ENCODE data around the gene CLTCL1. TPM values are rescaled to one million over a fixed set of nuclear protein-coding genes. Genes with fewer than 3 reads are reported as not detected.
A peak's percentile ranks its signal among the peaks of the same experiment; 100 is the strongest.

Gene CLTCL1
- total and polyA plus RNA-seq, 9 donors = 2.8 to 10.7 (median 5.2) TPM

- Histone ChIP-seq H3K4me1 (ENCODE audit: insufficient read depth) (no peaks in the 10 kb centered on the region), H3K36me3 (no peaks in the 10 kb centered on the region), H3K9me3 (no peaks in the 10 kb centered on the region), H3K4me3 (no peak overlapping the region), H3K27ac (no peak overlapping the region), H3K27me3 (no peaks in the 10 kb centered on the region)
- DNase-seq = peak in 1 of 5 donors; percentile 30
- intact Hi-C loops (cut with DNase I) = no loop called here
- TF ChIP-seq EP300 (IDR thresholded peaks at IDR 0.05) = no peak
- TF ChIP-seq, protein P1, sequence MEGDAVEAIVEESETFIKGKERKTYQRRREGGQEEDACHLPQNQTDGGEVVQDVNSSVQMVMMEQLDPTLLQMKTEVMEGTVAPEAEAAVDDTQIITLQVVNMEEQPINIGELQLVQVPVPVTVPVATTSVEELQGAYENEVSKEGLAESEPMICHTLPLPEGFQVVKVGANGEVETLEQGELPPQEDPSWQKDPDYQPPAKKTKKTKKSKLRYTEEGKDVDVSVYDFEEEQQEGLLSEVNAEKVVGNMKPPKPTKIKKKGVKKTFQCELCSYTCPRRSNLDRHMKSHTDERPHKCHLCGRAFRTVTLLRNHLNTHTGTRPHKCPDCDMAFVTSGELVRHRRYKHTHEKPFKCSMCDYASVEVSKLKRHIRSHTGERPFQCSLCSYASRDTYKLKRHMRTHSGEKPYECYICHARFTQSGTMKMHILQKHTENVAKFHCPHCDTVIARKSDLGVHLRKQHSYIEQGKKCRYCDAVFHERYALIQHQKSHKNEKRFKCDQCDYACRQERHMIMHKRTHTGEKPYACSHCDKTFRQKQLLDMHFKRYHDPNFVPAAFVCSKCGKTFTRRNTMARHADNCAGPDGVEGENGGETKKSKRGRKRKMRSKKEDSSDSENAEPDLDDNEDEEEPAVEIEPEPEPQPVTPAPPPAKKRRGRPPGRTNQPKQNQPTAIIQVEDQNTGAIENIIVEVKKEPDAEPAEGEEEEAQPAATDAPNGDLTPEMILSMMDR (IDR thresholded peaks at IDR 0.05) = no peak
- TF ChIP-seq POLR2A (IDR thresholded peaks at IDR 0.05) = no peak
- 94 to 97% (median 95%) methylated on average over 19 of the region's 19 CpGs for WGBS, 3 donors
These were observed 159.9 kb downstream of the CLTCL1 start for GRCh38 chr22:19131685-19132015.

GRCh38 chr22:19130959-19131684, 160.4 kb downstream of the CLTCL1 start, which contains the start of gene TSSK2:
Gene TSSK2, plus strand, starts transcription at chr22:19131308. Its CDS starts 92 bp downstream, at chr22:19131400.
- intact Hi-C loops (cut with DNase I) = no loop called here
- no peak for TF ChIP-seq POLR2A (IDR thresholded peaks at IDR 0.05)
- TF ChIP-seq, protein P1 (IDR thresholded peaks at IDR 0.05) = no peak
- TF ChIP-seq EP300 (IDR thresholded peaks at IDR 0.05) = no peak
- DNase-seq = peak in 1 of 5 donors; percentile 29
- Histone ChIP-seq H3K27ac (no peak within 1 kb of the TSS), H3K4me1 (ENCODE audit: insufficient read depth) (no peaks in the 10 kb centered on the region), H3K27me3 (no peaks in the 10 kb centered on the region), H3K36me3 (no peaks in the 10 kb centered on the region), H3K9me3 (no peaks in the 10 kb centered on the region), H3K4me3 (no peak within 1 kb of the TSS)
- WGBS, 3 donors = 84 to 88% (median 85%) methylated on average over 27 of the region's 27 CpGs

- H3K4me1 ChIP-seq (ENCODE audit: insufficient read depth) = no peaks in the 10 kb centered on the region
- H3K27ac ChIP-seq = no peak overlapping the region
- H3K36me3 ChIP-seq = no peaks in the 10 kb centered on the region
- DNase-seq = no peak
- H3K4me3 ChIP-seq = no peak overlapping the region
- intact Hi-C loops (cut with DNase I) = no loop called here
- no peaks in the 10 kb centered on the region for H3K9me3 ChIP-seq
- H3K27me3 ChIP-seq = no peaks in the 10 kb centered on the region
- TF ChIP-seq POLR2A (IDR thresholded peaks at IDR 0.05) = no peak
- TF ChIP-seq, protein P1 (IDR thresholded peaks at IDR 0.05) = no peak
- TF ChIP-seq EP300 (IDR thresholded peaks at IDR 0.05) = no peak
- WGBS, 3 donors = 73 to 80% (median 79%) methylated on average over 8 of the region's 8 CpGs
These were observed 161.6 kb downstream of the CLTCL1 start for GRCh38 chr22:19129871-19130270.

Small RNAs within 50 kb of the gene (small RNA-seq; reads per million reads assigned to genes)
- gene AC000081.1 (not detected), gene RF00398 (not detected)

Other genes starting within 250 kb of the CLTCL1 start
- 10 to 100 TPM; 31.7 to 71.9 (median 60.2) TPM for gene DGCR2, start 169.3 kb downstream of the CLTCL1 start, total RNA-seq
- 10 to 100 TPM; 23.9 to 51.2 TPM for gene DGCR2, start 169.3 kb downstream of the CLTCL1 start, polyA plus RNA-seq
- gene TSSK2, start 160.4 kb downstream of the CLTCL1 start, total RNA-seq = not detected
- gene TSSK2, start 160.4 kb downstream of the CLTCL1 start, polyA plus RNA-seq = under 1 TPM in 1 of 2 donors, not detected in 1; 0.05 TPM
- 10 to 100 TPM; 12.8 to 20.2 (median 14.0) TPM for gene ESS2, start 147.1 kb downstream of the CLTCL1 start, total RNA-seq
- 10 to 100 TPM in 1 of 2 donors, 1 to 10 TPM in 1; 4.4 to 18.5 TPM for gene ESS2, start 147.1 kb downstream of the CLTCL1 start, polyA plus RNA-seq
- not detected for gene GSC2, start 141.4 kb downstream of the CLTCL1 start, total RNA-seq
- not detected for gene GSC2, start 141.4 kb downstream of the CLTCL1 start, polyA plus RNA-seq
- gene SLC25A1, start 113.0 kb downstream of the CLTCL1 start, total RNA-seq = 10 to 100 TPM; 36.0 to 90.7 (median 76.4) TPM
- 10 to 100 TPM; 15.8 to 42.6 TPM for gene SLC25A1, start 113.0 kb downstream of the CLTCL1 start, polyA plus RNA-seq
- gene HIRA, start 140.0 kb upstream of the CLTCL1 start, total RNA-seq = 10 to 100 TPM in 5 of 7 donors, 1 to 10 TPM in 2; 7.2 to 31.6 (median 20.6) TPM
- gene HIRA, start 140.0 kb upstream of the CLTCL1 start, polyA plus RNA-seq = 10 to 100 TPM; 12.8 to 16.5 TPM
- gene MRPL40, start 140.8 kb upstream of the CLTCL1 start, total RNA-seq = 10 to 100 TPM; 21.1 to 31.0 (median 28.5) TPM
- 10 to 100 TPM; 31.1 to 46.9 TPM for gene MRPL40, start 140.8 kb upstream of the CLTCL1 start, polyA plus RNA-seq
- gene C22orf39, start 156.0 kb upstream of the CLTCL1 start, total RNA-seq = 10 to 100 TPM; 25.7 to 38.3 (median 33.5) TPM
- 10 to 100 TPM; 33.0 to 58.9 TPM for gene C22orf39, start 156.0 kb upstream of the CLTCL1 start, polyA plus RNA-seq
- gene UFD1, start 187.5 kb upstream of the CLTCL1 start, total RNA-seq = 10 to 100 TPM; 19.9 to 52.9 (median 32.6) TPM
- gene UFD1, start 187.5 kb upstream of the CLTCL1 start, polyA plus RNA-seq = 10 to 100 TPM; 57.5 to 84.5 TPM
- gene CDC45, start 188.2 kb upstream of the CLTCL1 start, total RNA-seq = 1 to 10 TPM in 2 of 7 donors, under 1 TPM in 2, not detected in 3; 0.87 to 2.2 (median 1.1) TPM
- 1 to 10 TPM in 1 of 2 donors, under 1 TPM in 1; 0.46 to 1.4 TPM for gene CDC45, start 188.2 kb upstream of the CLTCL1 start, polyA plus RNA-seq
- 10 to 100 TPM; 16.4 to 62.7 (median 35.6) TPM for gene CLDN5, start 232.7 kb upstream of the CLTCL1 start, total RNA-seq
- 100 to 1,000 TPM in 1 of 2 donors, under 1 TPM in 1; 0.48 to 211 TPM for gene CLDN5, start 232.7 kb upstream of the CLTCL1 start, polyA plus RNA-seq

Measured in ovary (tissue), 9 donors.